ENCODE data around the gene SMCO2.

DNA sequence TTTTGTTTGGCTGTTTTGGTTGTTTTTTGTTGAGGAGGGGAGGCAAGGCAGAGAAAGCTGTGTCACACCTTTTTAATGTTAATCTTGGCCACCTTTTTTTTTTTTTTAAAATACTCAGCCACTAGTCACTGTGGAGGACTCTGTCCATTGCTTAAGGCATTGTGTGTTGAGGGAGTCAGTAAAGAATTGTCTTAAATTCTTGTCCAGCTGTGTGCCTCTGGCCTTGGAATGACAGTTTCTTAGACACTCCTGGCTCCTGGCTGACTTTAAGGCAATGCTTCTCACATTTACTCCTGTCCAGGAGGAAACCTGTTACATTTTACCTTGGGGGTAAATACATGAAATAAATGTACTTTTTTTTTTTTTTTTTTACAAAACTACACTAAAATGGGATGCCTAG, 18.1 kb upstream of the SMCO2 start:
- TF ChIP-seq CREM (IDR thresholded peaks at IDR 0.05; ENCODE audit: low read depth) = no peak
- TF ChIP-seq, protein P1, sequence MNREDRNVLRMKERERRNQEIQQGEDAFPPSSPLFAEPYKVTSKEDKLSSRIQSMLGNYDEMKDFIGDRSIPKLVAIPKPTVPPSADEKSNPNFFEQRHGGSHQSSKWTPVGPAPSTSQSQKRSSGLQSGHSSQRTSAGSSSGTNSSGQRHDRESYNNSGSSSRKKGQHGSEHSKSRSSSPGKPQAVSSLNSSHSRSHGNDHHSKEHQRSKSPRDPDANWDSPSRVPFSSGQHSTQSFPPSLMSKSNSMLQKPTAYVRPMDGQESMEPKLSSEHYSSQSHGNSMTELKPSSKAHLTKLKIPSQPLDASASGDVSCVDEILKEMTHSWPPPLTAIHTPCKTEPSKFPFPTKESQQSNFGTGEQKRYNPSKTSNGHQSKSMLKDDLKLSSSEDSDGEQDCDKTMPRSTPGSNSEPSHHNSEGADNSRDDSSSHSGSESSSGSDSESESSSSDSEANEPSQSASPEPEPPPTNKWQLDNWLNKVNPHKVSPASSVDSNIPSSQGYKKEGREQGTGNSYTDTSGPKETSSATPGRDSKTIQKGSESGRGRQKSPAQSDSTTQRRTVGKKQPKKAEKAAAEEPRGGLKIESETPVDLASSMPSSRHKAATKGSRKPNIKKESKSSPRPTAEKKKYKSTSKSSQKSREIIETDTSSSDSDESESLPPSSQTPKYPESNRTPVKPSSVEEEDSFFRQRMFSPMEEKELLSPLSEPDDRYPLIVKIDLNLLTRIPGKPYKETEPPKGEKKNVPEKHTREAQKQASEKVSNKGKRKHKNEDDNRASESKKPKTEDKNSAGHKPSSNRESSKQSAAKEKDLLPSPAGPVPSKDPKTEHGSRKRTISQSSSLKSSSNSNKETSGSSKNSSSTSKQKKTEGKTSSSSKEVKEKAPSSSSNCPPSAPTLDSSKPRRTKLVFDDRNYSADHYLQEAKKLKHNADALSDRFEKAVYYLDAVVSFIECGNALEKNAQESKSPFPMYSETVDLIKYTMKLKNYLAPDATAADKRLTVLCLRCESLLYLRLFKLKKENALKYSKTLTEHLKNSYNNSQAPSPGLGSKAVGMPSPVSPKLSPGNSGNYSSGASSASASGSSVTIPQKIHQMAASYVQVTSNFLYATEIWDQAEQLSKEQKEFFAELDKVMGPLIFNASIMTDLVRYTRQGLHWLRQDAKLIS (CRISPR knock-in tag; IDR thresholded peaks at IDR 0.05) = no peak
- no peak for TF ChIP-seq POLR2AphosphoS5 (IDR thresholded peaks at IDR 0.05; ENCODE audit: control insufficient read depth, insufficient read depth, low read depth, low read length)
- TF ChIP-seq TAF1 (IDR thresholded peaks at IDR 0.05; ENCODE audit: control insufficient read depth, extremely low read depth, insufficient read depth, low read length, severe bottlenecking) = no peak
- no peak for TF ChIP-seq TARDBP (IDR thresholded peaks at IDR 0.05)
- TF ChIP-seq KDM4B (IDR thresholded peaks at IDR 0.05; ENCODE audit: borderline replicate concordance in 2 of 2, low read depth in 1 of 2) = no peak
- no peak for TF ChIP-seq CEBPB (tag; IDR thresholded peaks at IDR 0.05)
- TF ChIP-seq EP300 (IDR thresholded peaks at IDR 0.05; ENCODE audit: low read length) = no peak
- no peak for TF ChIP-seq RBFOX2 (IDR thresholded peaks at IDR 0.05; ENCODE audit: low read depth, low read length)
- TF ChIP-seq, protein P2, sequence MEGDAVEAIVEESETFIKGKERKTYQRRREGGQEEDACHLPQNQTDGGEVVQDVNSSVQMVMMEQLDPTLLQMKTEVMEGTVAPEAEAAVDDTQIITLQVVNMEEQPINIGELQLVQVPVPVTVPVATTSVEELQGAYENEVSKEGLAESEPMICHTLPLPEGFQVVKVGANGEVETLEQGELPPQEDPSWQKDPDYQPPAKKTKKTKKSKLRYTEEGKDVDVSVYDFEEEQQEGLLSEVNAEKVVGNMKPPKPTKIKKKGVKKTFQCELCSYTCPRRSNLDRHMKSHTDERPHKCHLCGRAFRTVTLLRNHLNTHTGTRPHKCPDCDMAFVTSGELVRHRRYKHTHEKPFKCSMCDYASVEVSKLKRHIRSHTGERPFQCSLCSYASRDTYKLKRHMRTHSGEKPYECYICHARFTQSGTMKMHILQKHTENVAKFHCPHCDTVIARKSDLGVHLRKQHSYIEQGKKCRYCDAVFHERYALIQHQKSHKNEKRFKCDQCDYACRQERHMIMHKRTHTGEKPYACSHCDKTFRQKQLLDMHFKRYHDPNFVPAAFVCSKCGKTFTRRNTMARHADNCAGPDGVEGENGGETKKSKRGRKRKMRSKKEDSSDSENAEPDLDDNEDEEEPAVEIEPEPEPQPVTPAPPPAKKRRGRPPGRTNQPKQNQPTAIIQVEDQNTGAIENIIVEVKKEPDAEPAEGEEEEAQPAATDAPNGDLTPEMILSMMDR (IDR thresholded peaks at IDR 0.05 in 2 of 3, conservative IDR thresholded peaks at IDR 0.05 in 1 of 3; ENCODE audit: insufficient read depth in 2 of 3, low read depth in 1 of 3, low read length in 3 of 3) = no peak
- TF ChIP-seq, protein P3, sequence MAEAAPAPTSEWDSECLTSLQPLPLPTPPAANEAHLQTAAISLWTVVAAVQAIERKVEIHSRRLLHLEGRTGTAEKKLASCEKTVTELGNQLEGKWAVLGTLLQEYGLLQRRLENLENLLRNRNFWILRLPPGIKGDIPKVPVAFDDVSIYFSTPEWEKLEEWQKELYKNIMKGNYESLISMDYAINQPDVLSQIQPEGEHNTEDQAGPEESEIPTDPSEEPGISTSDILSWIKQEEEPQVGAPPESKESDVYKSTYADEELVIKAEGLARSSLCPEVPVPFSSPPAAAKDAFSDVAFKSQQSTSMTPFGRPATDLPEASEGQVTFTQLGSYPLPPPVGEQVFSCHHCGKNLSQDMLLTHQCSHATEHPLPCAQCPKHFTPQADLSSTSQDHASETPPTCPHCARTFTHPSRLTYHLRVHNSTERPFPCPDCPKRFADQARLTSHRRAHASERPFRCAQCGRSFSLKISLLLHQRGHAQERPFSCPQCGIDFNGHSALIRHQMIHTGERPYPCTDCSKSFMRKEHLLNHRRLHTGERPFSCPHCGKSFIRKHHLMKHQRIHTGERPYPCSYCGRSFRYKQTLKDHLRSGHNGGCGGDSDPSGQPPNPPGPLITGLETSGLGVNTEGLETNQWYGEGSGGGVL (CRISPR knock-in tag; IDR thresholded peaks at IDR 0.05) = no peak
- no peak for TF ChIP-seq BHLHE40 (IDR thresholded peaks at IDR 0.05; ENCODE audit: low read length)
- TF ChIP-seq EZH2 (IDR thresholded peaks at IDR 0.05; ENCODE audit: borderline replicate concordance, low read depth, low read length) = no peak
- no peak for TF ChIP-seq RB1 (IDR thresholded peaks at IDR 0.05; ENCODE audit: low read depth)

All from K562 (cell line).